GM18499 (cell line): ENCODE data around the gene ST8SIA6.

Source experiments
- ATAC-seq: cut with Tn5 transposase; IDR thresholded peaks from one replicate; pipeline ENCODE4 v1.9.1; 2021; ENCODE audit warnings: moderate number of reproducible peaks; ENCODE audit not compliant: insufficient read depth, unreplicated experiment

Gene ST8SIA6

GRCh38 chr10:17396004-17396403, 58.4 kb downstream of the ST8SIA6 start:
- ATAC-seq: no peak

- ATAC-seq: no peak
Measured at GRCh38 chr10:17394854-17395253, 59.5 kb downstream of the ST8SIA6 start.

GRCh38 chr10:17387861-17388503, 66.4 kb downstream of the ST8SIA6 start:
- no peak for ATAC-seq

GRCh38 chr10:17386616-17387075, 67.7 kb downstream of the ST8SIA6 start:
- ATAC-seq: no peak

DNA sequence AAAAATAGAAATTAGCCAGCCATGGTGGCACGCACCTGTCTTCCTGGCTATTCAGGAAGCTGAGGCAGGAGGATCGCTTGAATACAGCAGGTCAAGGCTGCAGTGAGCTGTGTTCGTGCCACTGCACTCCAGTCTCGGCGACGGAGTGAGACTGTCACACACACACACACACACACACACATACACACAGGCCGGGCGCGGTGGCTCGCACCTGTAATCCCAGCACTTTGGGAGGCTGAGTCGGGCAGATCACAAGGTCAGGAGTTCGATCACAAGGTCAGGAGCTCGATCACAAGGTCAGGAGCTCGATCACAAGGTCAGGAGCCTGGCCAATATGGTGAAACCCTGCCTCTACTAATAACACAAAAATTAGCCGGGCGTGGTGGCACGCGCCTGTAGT, 68.4 kb downstream of the ST8SIA6 start:
- ATAC-seq: no peak

DNA sequence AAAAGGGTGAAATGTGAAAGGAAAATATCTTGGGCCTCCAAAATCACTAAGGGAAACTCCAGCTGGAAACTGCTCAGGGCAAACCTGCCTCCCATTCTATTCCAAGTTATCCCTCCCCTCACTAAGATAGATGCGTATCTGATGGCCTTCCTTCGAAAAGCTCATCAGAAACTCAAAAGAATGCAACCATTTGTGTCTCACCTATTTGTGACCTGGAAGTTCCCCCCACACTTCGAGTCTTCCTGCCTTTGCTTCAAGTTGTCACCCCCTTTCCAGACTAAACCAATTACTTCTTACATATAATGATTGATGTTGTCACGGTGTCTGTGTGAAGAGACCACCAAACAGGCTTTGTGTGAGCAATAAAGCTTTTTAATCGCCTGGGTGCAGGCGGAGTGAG, 69.3 kb downstream of the ST8SIA6 start:
- ATAC-seq: no peak

DNA sequence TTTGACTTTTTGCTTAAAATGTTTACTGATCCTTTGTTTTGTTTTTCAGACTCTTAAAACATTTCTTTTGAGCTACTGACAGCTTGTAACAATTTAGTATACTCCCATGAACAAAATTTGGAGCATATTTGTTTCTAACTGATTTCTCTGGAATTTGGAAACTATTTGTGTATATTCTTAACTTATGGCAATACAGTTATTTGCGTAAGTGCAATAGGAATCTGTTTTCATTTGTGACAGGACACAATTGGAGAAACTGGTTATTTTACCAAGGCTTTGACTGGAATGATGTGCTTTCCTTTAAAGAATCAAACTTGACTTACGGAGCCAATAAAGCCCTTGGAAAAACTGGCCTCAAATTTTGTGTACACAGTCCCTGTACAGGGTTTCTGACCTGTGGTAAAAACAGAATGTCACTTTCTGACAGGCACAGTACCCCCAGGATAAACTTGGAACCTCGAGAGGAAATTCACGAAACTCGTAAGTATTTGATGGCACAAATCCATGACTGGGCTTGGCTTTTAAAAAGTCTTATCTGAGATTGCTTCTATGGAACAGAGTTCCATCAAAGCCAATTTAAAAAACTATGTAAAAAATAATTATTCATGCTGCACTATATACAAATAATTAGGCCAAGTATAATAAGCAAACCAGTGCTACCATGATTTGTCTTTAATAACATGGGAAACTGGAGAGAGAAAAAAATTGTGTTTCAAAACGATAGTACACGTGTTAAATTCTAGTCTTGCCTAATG, 70.4 kb downstream of the ST8SIA6 start:
- ATAC-seq: no peak

DNA sequence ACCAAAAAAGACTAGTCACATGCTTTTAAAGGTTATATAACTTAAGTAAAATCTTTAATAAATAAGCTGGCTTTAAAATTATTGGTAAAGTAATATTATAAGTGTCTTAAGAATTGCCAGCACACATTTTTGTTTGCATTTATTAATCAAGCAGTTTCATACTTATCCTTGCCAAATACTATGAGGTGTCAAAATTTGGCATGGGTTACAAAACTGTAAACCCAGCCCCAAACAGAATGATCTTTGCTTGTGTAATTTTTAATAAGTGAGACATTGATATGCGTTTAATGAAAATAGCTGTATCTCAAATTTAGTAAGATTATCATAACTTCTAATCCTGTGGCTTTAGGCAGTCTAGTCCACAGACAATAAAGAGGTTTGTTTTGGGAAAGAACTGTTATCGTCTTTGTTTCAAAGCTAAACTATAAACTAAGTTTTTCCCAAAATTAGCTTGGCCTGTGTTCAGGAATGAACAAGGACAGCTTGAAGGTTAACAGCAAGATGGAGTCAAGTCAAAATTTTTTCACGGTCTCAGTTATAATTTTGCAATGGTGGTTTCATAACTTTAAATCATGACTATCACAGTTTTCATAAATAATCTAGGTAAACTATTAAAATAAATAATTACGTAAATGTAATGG, 72.8 kb downstream of the ST8SIA6 start:
- ATAC-seq: no peak

DNA sequence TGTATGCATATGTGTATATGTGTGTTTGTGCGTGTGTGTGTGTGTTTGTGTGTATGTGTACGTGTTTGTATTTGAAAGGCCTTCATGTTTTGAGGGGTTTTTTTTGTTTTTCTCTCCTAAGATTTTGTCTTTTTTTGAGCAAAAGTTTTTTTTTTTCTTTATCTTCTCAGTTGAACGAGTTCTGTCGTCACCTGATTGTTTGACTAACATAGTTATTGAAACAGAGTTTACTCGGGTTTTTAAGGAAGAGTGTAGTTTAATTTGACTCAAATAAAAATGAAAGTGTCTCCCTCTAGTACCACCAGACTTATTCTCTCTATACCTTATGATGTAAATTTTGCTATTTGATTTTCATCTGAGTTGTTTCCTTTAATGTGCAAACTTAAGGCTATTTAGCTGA, 73.5 kb downstream of the ST8SIA6 start:
- ATAC-seq: no peak

GRCh38 chr10:17380016-17380415, 74.4 kb downstream of the ST8SIA6 start:
- ATAC-seq: no peak

DNA sequence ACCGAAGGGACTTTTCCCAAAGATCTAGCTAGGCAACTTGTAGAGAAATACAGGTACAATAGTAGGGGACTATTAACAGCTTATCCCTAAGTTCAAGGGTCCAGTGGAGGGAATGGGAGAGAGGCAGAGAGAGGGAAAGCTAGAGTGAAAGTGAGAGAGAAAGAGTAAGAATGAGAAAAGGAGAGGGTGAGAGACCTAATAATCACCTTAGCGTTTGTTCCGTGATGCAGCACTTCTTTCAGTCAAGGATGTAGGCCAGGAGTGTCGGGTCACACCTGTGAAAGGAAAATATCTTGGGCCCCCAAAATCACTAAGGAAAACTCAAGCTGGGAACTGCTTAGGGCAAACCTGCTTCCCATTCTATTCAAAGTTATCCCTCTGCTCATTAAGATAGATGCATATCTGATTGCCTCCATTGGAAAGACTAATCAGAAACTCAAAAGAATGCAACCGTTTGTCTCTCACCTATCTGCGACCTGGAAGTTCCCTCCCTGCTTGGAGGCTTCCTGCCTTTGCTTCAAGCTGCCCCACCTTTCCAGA, 75.2 kb downstream of the ST8SIA6 start:
- ATAC-seq: no peak

DNA sequence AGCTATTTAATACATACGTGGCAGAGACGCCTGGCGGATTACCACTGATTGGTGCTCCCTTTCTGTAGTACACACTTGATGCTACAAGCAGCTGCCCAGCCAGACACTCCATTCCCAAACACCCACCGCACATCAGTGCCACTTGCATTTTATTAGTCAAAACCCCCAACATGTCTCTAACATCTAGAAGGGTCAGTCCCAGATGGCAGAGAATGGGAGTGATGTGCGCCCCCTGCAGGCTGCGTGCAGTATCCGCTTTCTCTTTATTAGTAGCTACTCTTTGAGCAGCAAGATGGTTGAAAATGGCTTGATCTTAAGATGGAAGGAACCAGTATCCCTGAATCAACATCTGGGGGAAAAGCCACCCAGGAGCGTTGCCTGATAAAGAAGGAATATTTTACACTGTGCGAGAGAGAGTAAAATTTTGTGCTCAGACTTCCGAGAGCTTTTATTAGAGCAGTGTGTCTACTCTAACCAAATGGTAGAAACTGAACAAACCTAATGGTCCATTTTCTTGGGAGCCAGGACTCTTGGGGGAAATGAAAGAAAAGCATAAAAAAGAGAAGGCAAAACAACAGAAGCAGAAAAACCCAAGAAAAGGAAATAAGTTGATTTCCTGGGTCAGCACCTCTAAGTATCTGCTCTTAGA, 78.3 kb downstream of the ST8SIA6 start:
- no peak for ATAC-seq

GRCh38 chr10:17368708-17369272, 85.6 kb downstream of the ST8SIA6 start:
- no peak for ATAC-seq

- no peak for ATAC-seq
Measured at GRCh38 chr10:17366705-17367104, 87.7 kb downstream of the ST8SIA6 start.

DNA sequence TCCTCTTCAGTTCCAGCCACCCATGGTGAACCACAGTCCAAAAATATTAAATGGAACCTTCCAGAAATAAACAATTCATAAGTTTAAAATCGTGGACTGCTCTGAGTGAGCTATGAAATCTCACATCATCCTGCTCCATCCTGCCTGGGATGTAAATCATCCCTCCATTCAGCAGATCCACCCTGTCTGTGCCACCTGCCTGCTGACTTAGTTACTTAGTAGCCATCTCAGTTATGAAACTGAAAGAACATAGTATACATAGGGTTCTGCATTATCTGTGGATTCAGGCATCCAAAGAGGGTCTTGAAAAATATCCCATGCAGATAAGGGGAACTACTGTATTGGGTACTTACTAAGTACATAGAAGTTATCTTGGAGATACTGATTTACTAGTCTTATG, 89.0 kb downstream of the ST8SIA6 start:
- no peak for ATAC-seq

DNA sequence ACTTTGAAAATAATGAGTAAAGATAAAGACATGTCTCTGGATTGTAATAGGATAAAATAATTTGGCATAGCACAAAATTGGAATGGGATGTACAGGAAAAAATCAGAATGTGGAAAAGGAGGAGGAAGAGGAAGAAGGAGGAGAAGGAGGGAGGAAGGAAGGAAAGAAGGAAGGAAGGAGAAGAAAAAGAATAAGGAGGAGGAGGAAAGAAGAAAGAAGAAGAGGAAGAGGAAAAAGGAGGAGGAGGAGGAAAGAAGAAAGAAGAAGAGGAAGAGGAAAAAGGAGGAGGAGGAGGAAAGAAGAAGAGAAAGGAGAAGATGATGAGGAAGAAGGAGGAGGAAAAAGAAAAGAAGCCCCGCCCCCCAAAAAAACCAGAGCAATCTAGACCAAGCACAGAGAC, 95.9 kb downstream of the ST8SIA6 start:
- ATAC-seq: no peak

DNA sequence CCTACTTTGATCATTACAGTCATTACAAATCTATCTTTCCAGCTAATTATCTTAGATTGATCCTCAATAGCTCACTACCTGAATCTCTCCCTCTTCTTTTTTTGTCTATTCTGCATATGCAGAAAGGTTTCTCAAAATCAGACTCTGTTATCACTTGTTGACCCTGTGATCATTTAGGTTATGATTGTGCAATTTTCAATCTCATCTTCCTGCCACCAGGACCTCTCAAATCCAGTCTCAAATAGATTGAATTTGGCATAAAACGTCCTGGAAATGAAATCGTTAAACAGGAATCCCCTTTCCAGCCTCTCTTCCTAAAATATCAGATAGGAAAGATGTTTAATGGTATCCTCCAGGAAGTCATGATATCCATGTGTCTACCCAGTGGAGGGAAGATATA, 96.6 kb downstream of the ST8SIA6 start:
- no peak for ATAC-seq

- ATAC-seq: no peak
Measured at GRCh38 chr10:17356820-17357219, 97.6 kb downstream of the ST8SIA6 start.

GRCh38 chr10:17354781-17355180, 99.6 kb downstream of the ST8SIA6 start:
- ATAC-seq: no peak

- no peak for ATAC-seq
Measured at GRCh38 chr10:17353568-17354300, 100.7 kb downstream of the ST8SIA6 start.
